Measurements from ENCODE around the gene COL5A1.

DNA sequence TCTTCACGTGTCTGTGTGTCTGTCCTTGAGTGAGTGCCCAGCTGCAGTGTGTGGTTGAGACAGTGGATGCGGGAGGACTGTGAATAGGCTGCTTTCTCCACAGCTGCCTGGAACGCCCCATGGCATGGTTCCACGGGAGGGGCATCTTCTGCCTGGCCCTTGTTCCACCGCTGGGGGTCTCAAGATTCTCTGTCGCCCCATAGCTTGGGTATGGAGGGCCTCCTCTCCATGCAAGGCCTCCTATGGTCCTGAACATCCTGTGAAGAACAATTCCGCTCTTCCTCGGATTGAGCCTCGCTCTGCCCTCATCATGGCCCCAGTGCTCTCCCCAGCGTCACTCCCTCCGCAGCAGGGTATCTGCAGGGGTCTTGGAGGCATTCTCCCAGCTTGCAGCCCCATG lies 36.1 kb downstream of the COL5A1 start:
- no peak for TF ChIP-seq CTCF (IDR thresholded peaks at IDR 0.05; ENCODE audit: borderline replicate concordance, extremely low read depth, low read length, poor library complexity, severe bottlenecking)
- no peak for TF ChIP-seq EZH2 (IDR thresholded peaks at IDR 0.05; ENCODE audit: borderline replicate concordance, low read depth, low read length, severe bottlenecking)

All from DND-41 (cell line).